Smooth muscle cell (in vitro differentiated cells): ENCODE measurements around the gene MYLK. TPM values are rescaled to one million over a fixed set of nuclear protein-coding genes. Genes with fewer than 3 reads are reported as not detected.

Experiments
- DNase-seq: peaks from one replicate; lab custom pipeline; 2025; ENCODE audit not compliant: unreplicated experiment; lab: John Stamatoyannopoulos, UW
- H2AFZ ChIP-seq: fragments of 200-600 bp; sonication (generic); 2 replicates; pipeline ENCODE4 v1.6.0; 2016; ENCODE audit warnings: antibody characterized with exemption, low read depth, mild to moderate bottlenecking
- H3F3A ChIP-seq: fragments of 200-600 bp; sonication (generic); 2 replicates; pipeline ENCODE4 v1.6.0; 2017; ENCODE audit warnings: antibody characterized with exemption, low read depth
- H3K27ac ChIP-seq: fragments of 200-600 bp; sonication (generic); 2 replicates; pipeline ENCODE4 v1.5.1; 2016; ENCODE audit warnings: low read depth, mild to moderate bottlenecking
- H3K27me3 ChIP-seq: fragments of 200-600 bp; sonication (generic); 2 replicates; pipeline ENCODE4 v1.6.1; 2016; ENCODE audit warnings: low read depth, mild to moderate bottlenecking
- H3K36me3 ChIP-seq: fragments of 200-600 bp; sonication (generic); 2 replicates; pipeline ENCODE4 v1.5.1; 2016; ENCODE audit warnings: low read depth
- H3K4me1 ChIP-seq: fragments of 200-600 bp; sonication (generic); 2 replicates; pipeline ENCODE4 v1.5.1; 2016; ENCODE audit warnings: low read depth
- H3K4me2 ChIP-seq: fragments of 200-600 bp; sonication (generic); 2 replicates; pipeline ENCODE4 v1.6.0; 2016; ENCODE audit warnings: mild to moderate bottlenecking
- H3K4me3 ChIP-seq: fragments of 200-600 bp; sonication (generic); 2 replicates; pipeline ENCODE4 v1.5.1; 2016; ENCODE audit warnings: mild to moderate bottlenecking
- H3K79me2 ChIP-seq: fragments of 200-600 bp; sonication (generic); 2 replicates; pipeline ENCODE4 v1.6.0; 2016; ENCODE audit warnings: low read depth, mild to moderate bottlenecking
- H3K9ac ChIP-seq: fragments of 200-600 bp; sonication (generic); 2 replicates; pipeline ENCODE4 v1.6.0; 2016; ENCODE audit warnings: low read depth
- H3K9me3 ChIP-seq: fragments of 200-600 bp; sonication (generic); replicated peaks from 2 replicates; pipeline ENCODE4 v1.5.1; 2016; ENCODE audit warnings: low read depth
- H4K20me1 ChIP-seq: fragments of 200-600 bp; sonication (generic); 2 replicates; pipeline ENCODE4 v1.6.0; 2016; ENCODE audit warnings: low read depth
- CTCF ChIP-seq: fragments of 200-600 bp; sonication (generic); IDR thresholded peaks from 2 replicates; pipeline ENCODE4 v1.5.1; 2017; ENCODE audit warnings: borderline replicate concordance, mild to moderate bottlenecking, antibody characterized with exemption; ENCODE audit not compliant: insufficient read depth, poor library complexity, severe bottlenecking
- WGBS: methylation state at CpG from one replicate; pipeline ENCODE4 v1.1.7; 2016; ENCODE audit warnings: low lambda C conversion rate; 5-methylcytosine and 5-hydroxymethylcytosine counted together
- polyA plus RNA-seq: library from polyadenylated mRNA; unstranded; fragments of >200 nt; fragmentation: Nextera tagmentation; extraction: Ambion mirVana; gene quantifications from 2 replicates; pipeline ENCODE4 v1.2.1, GENCODE V29; 2016
- total RNA-seq: library from RNA; depleted of rRNA; stranded (reverse); fragments of >200 nt; gene quantifications from 2 replicates; pipeline ENCODE4 v1.2.3, GENCODE V29; 2014

The MYLK gene
- total and polyA plus RNA-seq, 2 experiments from 2014 or later: 13.6 to 25.5 TPM

GRCh38 chr3:123698813-123699212 lies 185.3 kb downstream of the MYLK start:
- Histone ChIP-seq H3F3A (no peaks in the 10 kb centered on the region), H3K9ac (no peak overlapping the region), H3K4me2 (no peak overlapping the region), H3K4me1 (peaks cover 21% of the 10 kb centered on the region), H3K36me3 (no peaks in the 10 kb centered on the region), H4K20me1 (no peaks in the 10 kb centered on the region), H2AFZ (no peak overlapping the region), H3K27ac (no peak overlapping the region), H3K4me3 (no peak overlapping the region), H3K9me3 (no peaks in the 10 kb centered on the region), H3K27me3 (no peaks in the 10 kb centered on the region), H3K79me2 (no peaks in the 10 kb centered on the region)
- TF ChIP-seq CTCF: no peak
- no peak for DNase-seq
- WGBS: 93% methylated on average over 5 of the region's 5 CpGs

- Histone ChIP-seq H3K4me1 (peaks cover 21% of the 10 kb centered on the region), H3K9me3 (no peaks in the 10 kb centered on the region), H4K20me1 (no peaks in the 10 kb centered on the region), H3F3A (no peaks in the 10 kb centered on the region), H3K27me3 (no peaks in the 10 kb centered on the region), H3K36me3 (no peaks in the 10 kb centered on the region), H3K79me2 (no peaks in the 10 kb centered on the region), H3K4me3 (no peak overlapping the region), H3K27ac (no peak overlapping the region), H2AFZ (peak overlapping the region; percentile 37), H3K9ac (no peak overlapping the region), H3K4me2 (no peak overlapping the region)
- no peak for DNase-seq
- WGBS: 31% methylated on average over 6 of the region's 6 CpGs
- no peak for TF ChIP-seq CTCF
These were observed 187.3 kb downstream of the MYLK start for GRCh38 chr3:123696808-123697207.

- no peaks in the 10 kb centered on the region for H3F3A ChIP-seq
- DNase-seq: no peak
- H3K4me2 ChIP-seq: peak overlapping the region; percentile 25
- no peak overlapping the region for H3K27ac ChIP-seq
- H3K4me1 ChIP-seq: peaks cover 21% of the 10 kb centered on the region
- no peak overlapping the region for H3K9ac ChIP-seq
- TF ChIP-seq CTCF: no peak
- no peaks in the 10 kb centered on the region for H3K36me3 ChIP-seq
- H3K9me3 ChIP-seq: no peaks in the 10 kb centered on the region
- no peaks in the 10 kb centered on the region for H3K79me2 ChIP-seq
- no peaks in the 10 kb centered on the region for H3K27me3 ChIP-seq
- WGBS: 78% methylated on average over 14 of the region's 14 CpGs
- H4K20me1 ChIP-seq: no peaks in the 10 kb centered on the region
- no peak overlapping the region for H2AFZ ChIP-seq
- H3K4me3 ChIP-seq: no peak overlapping the region
These were observed 188.1 kb downstream of the MYLK start for GRCh38 chr3:123695731-123696640.
